Panc1 (cell line): ENCODE data around the gene KASH5.

Experiments used
- CTCF ChIP-seq: fragments of 450-650 bp; IDR thresholded peaks from 2 replicates; pipeline ENCODE4 v1.5.1; 2017; ENCODE audit warnings: mild to moderate bottlenecking
- POLR2AphosphoS5 ChIP-seq: IDR thresholded peaks from 2 replicates; pipeline ENCODE4 v1.6.1; 2012; ENCODE audit warnings: mild to moderate bottlenecking, low read depth, low read length, moderate library complexity
- REST ChIP-seq, 2 experiments: IDR thresholded peaks; 2 replicates each; pipeline ENCODE4 v1.6.1; 2011 to 2012; ENCODE audit warnings: low read depth in 2 of 2, control low read depth in 1 of 2, low read length in 1 of 2, mild to moderate bottlenecking in 1 of 2, moderate library complexity in 1 of 2; ENCODE audit not compliant: insufficient read depth in 1 of 2
- SIN3A ChIP-seq: IDR thresholded peaks from 2 replicates; pipeline ENCODE4 v1.6.1; 2012; ENCODE audit warnings: low read depth, mild to moderate bottlenecking, low read length, moderate library complexity, borderline replicate concordance; ENCODE audit not compliant: insufficient read depth
- TCF7L2 ChIP-seq: IDR thresholded peaks from 2 replicates; pipeline ENCODE4 v1.6.1; 2011; ENCODE audit warnings: mild to moderate bottlenecking, low read depth, low read length, inconsistent platforms

GRCh38 chr19:49389406-49389805 lies 1.4 kb downstream of the KASH5 start:
- TF ChIP-seq CTCF (no peak), TCF7L2 (no peak), POLR2AphosphoS5 (no peak), SIN3A (no peak), REST (IDR thresholded peaks at IDR 0.05; ENCODE audit: insufficient read depth in 1 of 2, low read depth in 2 of 2, low read length in 1 of 2) (no peak)
